SW 1271 (cell line): Measurements from ENCODE around the gene SPIN2A.
"Not testable (repeated sequence)": the region's sequence is repeated elsewhere in the genome, so short reads cannot be mapped to it uniquely, and the experiment has no call there.

ENCODE experiments used
- DNase-seq, 2 experiments: peaks; one replicate each; lab custom pipeline; 2025; lab: John Stamatoyannopoulos, UW

Gene SPIN2A

DNA sequence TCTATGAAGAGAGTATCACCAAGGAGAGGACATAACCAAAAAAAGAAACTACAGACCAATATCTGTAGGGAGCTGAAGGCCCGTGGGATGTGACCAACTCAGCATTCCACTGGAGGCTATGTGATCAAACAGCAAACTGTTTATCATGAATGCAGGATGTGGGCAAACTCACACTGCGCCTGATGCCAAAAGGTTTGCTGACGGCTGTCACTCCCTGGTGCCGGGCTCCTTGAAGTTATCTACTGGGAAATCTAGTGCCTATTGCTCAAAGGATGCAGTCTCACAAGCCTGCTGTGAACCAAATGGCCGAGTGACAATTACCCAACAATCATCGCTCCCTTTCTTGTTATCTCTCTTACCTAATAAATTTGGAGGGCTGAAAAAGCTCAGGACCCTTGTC, 34.3 kb downstream of the SPIN2A start:
- not testable (repeated sequence) for DNase-seq
